Osteoblast (primary cell): Measurements from ENCODE around the gene C20orf141. TPM values are rescaled to one million over a fixed set of nuclear protein-coding genes. Genes with fewer than 3 reads are reported as not detected.

Experiments used
- DNase-seq: peaks from one replicate; pipeline ENCODE4 v3.0.0; 2011; ENCODE audit warnings: low spot score, mixed read lengths; ENCODE audit not compliant: insufficient read length; ENCODE audit errors: missing footprints
- H2AFZ ChIP-seq: 2 replicates; pipeline ENCODE4 v1.6.0; 2011; ENCODE audit warnings: mild to moderate bottlenecking, low read length
- H3K27ac ChIP-seq: 2 replicates; pipeline ENCODE4 v1.5.1; 2011; ENCODE audit warnings: mild to moderate bottlenecking, low read depth, low read length, moderate library complexity
- H3K27me3 ChIP-seq: 2 replicates; pipeline ENCODE4 v1.6.0; 2012; ENCODE audit warnings: mild to moderate bottlenecking, control low read depth, inconsistent platforms, low read length, moderate library complexity; ENCODE audit not compliant: insufficient read depth
- H3K36me3 ChIP-seq: 2 replicates; pipeline ENCODE4 v1.5.1; 2011; ENCODE audit warnings: mild to moderate bottlenecking, low read length, control low read depth, moderate library complexity; ENCODE audit not compliant: insufficient read depth
- H3K4me1 ChIP-seq: 2 replicates; pipeline ENCODE4 v1.5.1; 2011; ENCODE audit warnings: mild to moderate bottlenecking, low read length, control low read depth, moderate library complexity; ENCODE audit not compliant: insufficient read depth
- H3K4me2 ChIP-seq: 2 replicates; pipeline ENCODE4 v1.6.0; 2011; ENCODE audit warnings: mild to moderate bottlenecking, low read length; ENCODE audit not compliant: insufficient read depth
- H3K4me3 ChIP-seq: fragments of 200-600 bp; sonication (generic); 3 replicates; pipeline ENCODE4 v1.5.1; 2012; ENCODE audit warnings: mild to moderate bottlenecking, low read length, inconsistent platforms; ENCODE audit not compliant: insufficient read depth
- H3K79me2 ChIP-seq: 2 replicates; pipeline ENCODE4 v1.6.0; 2012; ENCODE audit warnings: mild to moderate bottlenecking, low read length, control low read depth, inconsistent platforms; ENCODE audit not compliant: insufficient read depth
- H3K9me3 ChIP-seq: 2 replicates; pipeline ENCODE4 v1.5.1; 2011; ENCODE audit warnings: low read depth, low read length, control low read depth
- H4K20me1 ChIP-seq: 2 replicates; pipeline ENCODE4 v1.6.0; 2012; ENCODE audit warnings: mild to moderate bottlenecking, low read length, control low read depth; ENCODE audit not compliant: insufficient read depth
- total RNA-seq: library from RNA; depleted of rRNA; stranded (reverse); fragments of >200 nt; gene quantifications from 2 replicates; pipeline ENCODE4 v1.2.3, GENCODE V29; 2012
- TF ChIP-seq, protein P1 (sequence below): IDR thresholded peaks from 2 replicates; pipeline ENCODE4 v1.5.1; 2011; ENCODE audit warnings: mild to moderate bottlenecking, low read depth, low read length, moderate library complexity; ENCODE audit errors: extremely low read depth

Gene C20orf141
- total RNA-seq, 1 donor = 0.36 TPM

DNA sequence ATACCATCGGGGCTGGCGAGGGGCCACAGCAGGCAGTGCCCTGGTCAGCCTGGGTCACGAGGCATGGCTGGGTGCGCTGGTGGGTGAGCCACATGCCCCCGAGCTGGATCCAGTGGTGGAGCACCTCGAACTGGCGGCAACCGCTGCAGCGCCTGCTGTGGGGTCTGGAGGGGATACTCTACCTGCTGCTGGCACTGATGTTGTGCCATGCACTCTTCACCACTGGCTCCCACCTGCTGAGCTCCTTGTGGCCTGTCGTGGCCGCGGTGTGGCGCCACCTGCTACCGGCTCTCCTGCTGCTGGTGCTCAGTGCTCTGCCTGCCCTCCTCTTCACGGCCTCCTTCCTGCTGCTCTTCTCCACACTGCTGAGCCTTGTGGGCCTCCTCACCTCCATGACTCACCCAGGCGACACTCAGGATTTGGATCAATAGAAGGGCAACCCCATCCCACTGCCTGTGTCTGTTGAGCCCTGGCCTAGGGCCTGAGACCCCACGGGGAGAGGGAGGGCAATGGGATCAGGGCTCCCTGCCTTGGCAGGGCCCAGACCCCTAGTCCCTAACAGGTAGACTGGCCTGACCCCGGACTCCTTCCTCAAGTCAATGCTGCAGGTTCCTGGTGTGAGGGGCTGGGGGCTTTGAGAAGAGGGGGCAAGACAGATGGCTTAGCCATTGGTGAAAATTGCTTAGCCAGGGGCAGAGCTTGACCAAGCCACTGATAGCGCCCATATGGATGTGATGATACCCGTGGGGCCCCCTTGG lies 2.0 kb downstream of the C20orf141 start:
- H3K4me1 ChIP-seq = peaks cover 41% of the 10 kb centered on the region
- peaks cover 4% of the 10 kb centered on the region for H3K27me3 ChIP-seq
- no peaks in the 10 kb centered on the region for H4K20me1 ChIP-seq
- no peak overlapping the region for H2AFZ ChIP-seq
- TF ChIP-seq, protein P1, sequence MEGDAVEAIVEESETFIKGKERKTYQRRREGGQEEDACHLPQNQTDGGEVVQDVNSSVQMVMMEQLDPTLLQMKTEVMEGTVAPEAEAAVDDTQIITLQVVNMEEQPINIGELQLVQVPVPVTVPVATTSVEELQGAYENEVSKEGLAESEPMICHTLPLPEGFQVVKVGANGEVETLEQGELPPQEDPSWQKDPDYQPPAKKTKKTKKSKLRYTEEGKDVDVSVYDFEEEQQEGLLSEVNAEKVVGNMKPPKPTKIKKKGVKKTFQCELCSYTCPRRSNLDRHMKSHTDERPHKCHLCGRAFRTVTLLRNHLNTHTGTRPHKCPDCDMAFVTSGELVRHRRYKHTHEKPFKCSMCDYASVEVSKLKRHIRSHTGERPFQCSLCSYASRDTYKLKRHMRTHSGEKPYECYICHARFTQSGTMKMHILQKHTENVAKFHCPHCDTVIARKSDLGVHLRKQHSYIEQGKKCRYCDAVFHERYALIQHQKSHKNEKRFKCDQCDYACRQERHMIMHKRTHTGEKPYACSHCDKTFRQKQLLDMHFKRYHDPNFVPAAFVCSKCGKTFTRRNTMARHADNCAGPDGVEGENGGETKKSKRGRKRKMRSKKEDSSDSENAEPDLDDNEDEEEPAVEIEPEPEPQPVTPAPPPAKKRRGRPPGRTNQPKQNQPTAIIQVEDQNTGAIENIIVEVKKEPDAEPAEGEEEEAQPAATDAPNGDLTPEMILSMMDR = no peak
- peaks cover 9% of the 10 kb centered on the region for H3K9me3 ChIP-seq
- H3K4me2 ChIP-seq = no peak overlapping the region
- H3K27ac ChIP-seq = no peak overlapping the region
- H3K79me2 ChIP-seq = no peaks in the 10 kb centered on the region
- no peak for DNase-seq
- H3K36me3 ChIP-seq = no peaks in the 10 kb centered on the region
- H3K4me3 ChIP-seq = no peak overlapping the region

DNA sequence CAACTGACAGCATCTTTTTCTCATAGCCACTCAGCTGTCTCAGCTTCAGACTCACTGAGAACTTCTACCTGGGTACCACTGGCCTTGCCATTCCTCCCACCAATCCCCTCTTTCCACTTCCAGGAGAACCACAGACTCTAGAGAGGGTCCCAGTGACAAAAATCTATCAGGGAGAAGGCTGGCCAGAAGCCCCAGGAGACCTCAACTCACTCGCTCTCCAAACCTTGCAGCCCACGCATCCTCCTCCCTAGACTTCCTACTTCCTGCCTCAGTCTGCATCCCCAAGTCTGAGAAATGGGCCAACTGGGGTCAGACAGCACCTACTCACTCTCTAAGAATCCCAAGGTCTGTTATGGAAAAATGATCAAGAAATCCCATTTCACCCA lies 2.5 kb downstream of the C20orf141 start:
- Histone ChIP-seq H3K36me3 (no peaks in the 10 kb centered on the region), H3K4me3 (no peak overlapping the region), H2AFZ (no peak overlapping the region), H3K9me3 (peaks cover 4% of the 10 kb centered on the region), H3K4me1 (peaks cover 44% of the 10 kb centered on the region), H3K27me3 (peaks cover 9% of the 10 kb centered on the region), H4K20me1 (no peaks in the 10 kb centered on the region), H3K4me2 (no peak overlapping the region), H3K79me2 (no peaks in the 10 kb centered on the region), H3K27ac (no peak overlapping the region)
- DNase-seq = peak; percentile 32
- TF ChIP-seq, protein P1 = no peak

DNA sequence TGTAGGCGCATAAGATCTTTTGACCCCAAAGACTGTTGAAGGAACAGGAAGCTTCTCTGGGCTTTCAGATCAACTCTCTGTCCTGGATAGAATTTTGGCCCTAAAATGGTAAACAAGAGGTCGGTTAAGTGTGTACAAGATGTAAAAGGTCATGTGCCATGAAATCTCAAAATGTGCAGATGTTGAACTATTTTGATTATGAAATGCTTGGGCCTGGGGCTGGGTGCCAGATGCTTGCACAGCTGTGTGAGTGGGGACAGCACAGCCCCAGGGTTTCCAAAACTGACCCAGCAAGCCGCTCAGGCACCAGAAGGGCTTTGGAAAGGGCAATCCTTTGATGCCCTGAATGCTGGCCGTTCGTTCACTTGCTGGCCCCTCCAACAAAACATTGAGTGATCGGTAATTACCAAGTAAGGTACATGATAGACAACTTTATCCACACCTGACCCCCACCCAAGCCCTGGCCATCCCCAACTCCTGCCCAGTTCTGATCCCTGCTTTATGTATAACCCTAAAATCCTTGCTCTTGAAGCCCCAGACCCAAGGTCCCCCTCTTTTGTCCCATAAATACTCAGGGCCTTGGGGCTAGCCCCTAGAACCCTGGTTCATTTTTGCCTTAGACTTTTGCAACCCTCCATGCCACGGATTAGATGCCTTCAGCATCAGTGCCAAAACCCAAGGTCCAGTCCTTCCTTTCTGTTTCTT lies 3.3 kb downstream of the C20orf141 start:
- DNase-seq = peak; percentile 45
- Histone ChIP-seq H3K27ac (no peak overlapping the region), H3K4me3 (no peak overlapping the region), H3K4me2 (no peak overlapping the region), H3K9me3 (peaks cover 1% of the 10 kb centered on the region), H3K79me2 (no peaks in the 10 kb centered on the region), H4K20me1 (no peaks in the 10 kb centered on the region), H3K4me1 (peaks cover 44% of the 10 kb centered on the region), H2AFZ (no peak overlapping the region), H3K36me3 (no peaks in the 10 kb centered on the region), H3K27me3 (peaks cover 9% of the 10 kb centered on the region)
- TF ChIP-seq, protein P1 = no peak
